Naive B cell (primary cell): ENCODE data around the gene ATAT1. TPM values are rescaled to one million over a fixed set of nuclear protein-coding genes. Genes with fewer than 3 reads are reported as not detected.

Source experiments
- ATAC-seq, 2 donors: fragments of 150-1000 bp; cut with Tn5 transposase; 2 replicates each; pipeline ENCODE4 v1.10.0; 2021; ENCODE audit warnings: low read depth in 2 of 2, mild to moderate bottlenecking in 2 of 2, moderate library complexity in 2 of 2
- DNase-seq: peaks from one replicate; pipeline ENCODE4 v3.0.0; 2022
- H3K27ac Mint-ChIP-seq, 6 donors: one replicate each; pipeline ENCODE4 v1.8.0; 2020 to 2022; ENCODE audit warnings: mild to moderate bottlenecking in 6 of 6, mixed read lengths in 6 of 6, moderate library complexity in 5 of 6, inconsistent platforms in 2 of 6
- H3K27me3 Mint-ChIP-seq, 3 donors: one replicate each; pipeline ENCODE4 v1.8.0; 2021 to 2022; ENCODE audit warnings: mixed read lengths in 3 of 3, mild to moderate bottlenecking in 1 of 3
- H3K36me3 Mint-ChIP-seq, 2 donors: one replicate each; pipeline ENCODE4 v1.8.0; 2020 to 2022; ENCODE audit warnings: mixed read lengths in 2 of 2, inconsistent platforms in 1 of 2, mild to moderate bottlenecking in 1 of 2
- H3K4me1 Mint-ChIP-seq, 3 donors: one replicate each; pipeline ENCODE4 v1.8.0; 2020 to 2022; ENCODE audit warnings: mixed read lengths in 3 of 3, inconsistent platforms in 1 of 3, mild to moderate bottlenecking in 1 of 3, moderate library complexity in 1 of 3
- H3K4me3 Mint-ChIP-seq, 8 donors: one replicate each; pipeline ENCODE4 v1.8.0; 2020 to 2022; ENCODE audit warnings: mild to moderate bottlenecking in 8 of 8, mixed read lengths in 8 of 8, moderate library complexity in 8 of 8, inconsistent platforms in 2 of 8
- H3K9me3 Mint-ChIP-seq, 7 donors: one replicate each; pipeline ENCODE4 v1.8.0; 2020 to 2022; ENCODE audit warnings: mixed read lengths in 7 of 7, mild to moderate bottlenecking in 5 of 7, inconsistent platforms in 2 of 7, moderate library complexity in 1 of 7
- polyA plus RNA-seq, 6 donors: library from polyadenylated mRNA; unstranded; fragments of 300-500 nt; fragmentation: Illumina TruSeq; gene quantifications; one replicate each; pipeline ENCODE4 v1.2.3, GENCODE V29; 2021; ENCODE audit warnings: low read depth in 6 of 6

The ATAT1 gene
- polyA plus RNA-seq, 6 donors from 2014 or later, result 0.79 to 4.1 (median 2.0) TPM

DNA sequence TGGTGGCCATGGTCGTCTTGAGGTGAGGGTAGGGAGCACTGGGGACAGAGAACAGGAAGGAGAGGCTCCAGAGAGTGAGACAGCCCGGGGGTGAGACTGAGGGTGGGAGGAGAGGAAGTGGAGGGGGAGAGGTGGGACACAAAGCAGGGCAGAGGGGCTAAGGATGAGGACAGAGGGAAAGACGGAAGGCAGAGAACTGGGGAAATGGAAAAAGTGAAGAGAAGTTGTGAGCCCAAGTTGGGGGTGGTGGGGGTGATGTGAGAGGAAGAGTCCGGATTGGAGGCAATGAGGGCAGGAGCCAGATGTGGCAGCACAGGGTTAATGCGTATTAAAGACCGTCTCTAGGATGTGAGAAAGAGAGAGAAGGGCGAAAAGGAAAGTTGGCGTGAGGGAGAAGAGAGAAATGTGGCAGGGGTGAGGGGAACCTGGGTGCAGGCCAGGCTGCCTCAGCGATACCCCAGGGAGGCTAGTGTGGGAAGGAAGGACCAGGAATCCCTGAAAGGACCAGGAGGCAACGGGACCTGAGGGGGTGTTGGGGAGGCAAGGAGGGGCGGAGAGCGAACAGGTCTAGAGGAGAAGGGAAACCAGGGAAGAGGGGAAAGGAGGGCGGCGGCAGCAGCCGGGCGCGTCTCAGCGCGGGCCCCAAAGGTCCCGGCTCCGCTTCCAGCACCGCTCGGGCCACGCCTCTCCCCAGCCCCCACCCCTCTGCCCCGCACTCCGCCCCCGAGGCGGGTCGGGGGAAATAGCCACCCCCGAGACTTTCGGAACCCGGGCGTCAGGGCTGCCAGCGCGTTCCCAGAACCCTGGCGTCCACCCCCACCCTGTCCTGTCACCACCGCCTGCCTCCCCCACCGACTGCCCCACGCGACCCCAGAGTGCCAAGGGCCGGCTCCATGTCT, 59.6 kb downstream of the ATAT1 start, which contains the start of gene PPP1R18:
PPP1R18 (minus strand) TSS at position 637 of the 899 bp plus-strand sequence; CDS start at position 10, 627 bp downstream.
- H3K4me1 Mint-ChIP-seq, result peaks cover 55 to 84% (median 68%) of the 10 kb centered on the region in 3 donors
- ATAC-seq, result peak; percentile 43 to 45
- peaks cover 0 to 2% (median 0%) of the 10 kb centered on the region in 7 donors for H3K9me3 Mint-ChIP-seq
- peak; percentile 74 for DNase-seq
- H3K27ac Mint-ChIP-seq, result peak within 1 kb of the TSS; percentile 95 to 99 (median 96)
- H3K4me3 Mint-ChIP-seq, result peak within 1 kb of the TSS; percentile 93 to 100 (median 98)
- peaks cover 0 to 42% of the 10 kb centered on the region in 2 donors for H3K36me3 Mint-ChIP-seq
- H3K27me3 Mint-ChIP-seq, result no peaks in the 10 kb centered on the region

- Mint-ChIP-seq H3K4me3 (peak overlapping the region; percentile 93 to 100 (median 98)), H3K36me3 (peaks cover 0 to 39% of the 10 kb centered on the region in 2 donors), H3K27ac (peak overlapping the region; percentile 92 to 98 (median 95)), H3K4me1 (peaks cover 54 to 82% (median 67%) of the 10 kb centered on the region in 3 donors), H3K9me3 (peaks cover 0 to 2% (median 0%) of the 10 kb centered on the region in 7 donors), H3K27me3 (no peaks in the 10 kb centered on the region)
- ATAC-seq (peak; percentile 27), DNase-seq (peak; percentile 82)
Observed at GRCh38 chr6:30686908-30687658, 60.4 kb downstream of the ATAT1 start.

DNA sequence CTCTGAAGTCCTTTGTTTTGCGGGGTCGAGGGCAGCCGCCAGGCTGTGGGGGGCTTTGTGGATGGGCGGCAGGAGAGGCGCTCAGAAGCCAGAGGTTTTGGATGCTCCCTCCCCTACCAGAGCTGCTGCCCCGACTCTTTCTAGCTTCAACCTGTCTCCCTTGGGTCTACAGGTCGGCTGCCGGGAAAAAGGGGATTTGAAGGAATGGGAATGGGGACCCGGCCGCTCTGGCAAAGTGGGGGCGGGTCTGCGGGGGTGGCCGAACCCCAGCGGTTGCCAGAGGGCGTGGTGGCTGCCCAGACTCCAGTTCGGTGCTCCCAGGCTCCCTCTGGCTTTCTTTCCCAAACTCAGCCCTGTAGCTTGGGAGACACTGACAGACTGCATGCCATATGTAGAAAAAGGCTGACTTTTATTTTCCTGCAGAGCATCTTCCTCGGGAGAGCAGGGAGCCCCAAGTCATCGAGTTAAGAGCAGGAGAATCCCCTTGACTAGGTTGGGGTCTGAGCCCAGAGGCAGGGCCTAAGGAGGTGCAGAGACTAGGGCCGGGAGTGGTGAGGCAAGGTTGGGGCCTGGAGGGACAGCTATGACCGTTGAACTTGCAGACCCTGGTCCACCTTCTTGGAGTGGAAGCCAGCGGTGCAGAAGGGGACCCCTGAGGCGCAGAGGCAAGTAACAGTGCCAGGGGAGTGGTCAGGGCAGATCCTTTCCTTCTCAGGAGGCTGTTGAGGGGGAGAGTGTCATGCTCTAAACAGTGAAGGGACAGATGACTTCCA, 61.2 kb downstream of the ATAT1 start:
- Mint-ChIP-seq H3K27ac (peak overlapping the region; percentile 91 to 98 (median 95)), H3K36me3 (peaks cover 0 to 37% of the 10 kb centered on the region in 2 donors), H3K4me1 (peaks cover 52 to 79% (median 59%) of the 10 kb centered on the region in 3 donors), H3K27me3 (no peaks in the 10 kb centered on the region), H3K4me3 (peak overlapping the region; percentile 93 to 100 (median 98)), H3K9me3 (peaks cover 0 to 2% (median 0%) of the 10 kb centered on the region in 7 donors)
- ATAC-seq, result no peak
- no peak for DNase-seq

- Mint-ChIP-seq H3K27me3 (no peaks in the 10 kb centered on the region), H3K27ac (peak overlapping the region; percentile 73 to 98 (median 95)), H3K36me3 (peaks cover 0 to 30% of the 10 kb centered on the region in 2 donors), H3K4me1 (peaks cover 49 to 72% (median 56%) of the 10 kb centered on the region in 3 donors), H3K4me3 (peak overlapping the region; percentile 93 to 100 (median 98)), H3K9me3 (peaks cover 0 to 2% (median 0%) of the 10 kb centered on the region in 7 donors)
- peak; percentile 44 to 45 for ATAC-seq
- peak; percentile 57 for DNase-seq
Observed at GRCh38 chr6:30688569-30688968, 61.9 kb downstream of the ATAT1 start.

- peaks cover 0 to 2% (median 0%) of the 10 kb centered on the region in 7 donors for H3K9me3 Mint-ChIP-seq
- H3K27me3 Mint-ChIP-seq, result no peaks in the 10 kb centered on the region
- no peak for DNase-seq
- peak overlapping the region; percentile 93 to 100 (median 98) for H3K4me3 Mint-ChIP-seq
- H3K27ac Mint-ChIP-seq, result peak overlapping the region; percentile 32 to 98 (median 95)
- peaks cover 49 to 65% (median 56%) of the 10 kb centered on the region in 3 donors for H3K4me1 Mint-ChIP-seq
- peaks cover 0 to 23% of the 10 kb centered on the region in 2 donors for H3K36me3 Mint-ChIP-seq
- ATAC-seq, result no peak
Observed at GRCh38 chr6:30689022-30689865, 62.6 kb downstream of the ATAT1 start.

GRCh38 chr6:30689985-30690384, 63.3 kb downstream of the ATAT1 start:
- H3K27me3 Mint-ChIP-seq, result no peaks in the 10 kb centered on the region
- DNase-seq, result no peak
- H3K27ac Mint-ChIP-seq, result peak overlapping the region; percentile 32 to 98 (median 90)
- H3K36me3 Mint-ChIP-seq, result peaks cover 0 to 16% of the 10 kb centered on the region in 2 donors
- ATAC-seq, result no peak
- peak overlapping the region; percentile 93 to 100 (median 98) for H3K4me3 Mint-ChIP-seq
- peaks cover 49 to 60% (median 53%) of the 10 kb centered on the region in 3 donors for H3K4me1 Mint-ChIP-seq
- peaks cover 0 to 2% (median 0%) of the 10 kb centered on the region in 7 donors for H3K9me3 Mint-ChIP-seq

GRCh38 chr6:30690403-30691207, 63.9 kb downstream of the ATAT1 start, which contains the start of gene NRM:
Gene NRM (minus strand): TSS chr6:30690984. CDS start chr6:30690974, 10 bp downstream.
- Mint-ChIP-seq H3K27ac (peak within 1 kb of the TSS; percentile 87 to 98 (median 90)), H3K27me3 (no peaks in the 10 kb centered on the region), H3K9me3 (no peaks in the 10 kb centered on the region), H3K4me1 (peaks cover 46 to 54% (median 49%) of the 10 kb centered on the region in 3 donors), H3K4me3 (peak within 1 kb of the TSS; percentile 93 to 100 (median 98)), H3K36me3 (peaks cover 0 to 10% of the 10 kb centered on the region in 2 donors)
- peak; percentile 53 for DNase-seq
- peak in 1 of 2 donors; percentile 6 for ATAC-seq

- Mint-ChIP-seq H3K36me3 (peaks cover 0 to 3% of the 10 kb centered on the region in 2 donors), H3K27ac (peak overlapping the region in 5 of 6 donors; percentile 29 to 95 (median 72)), H3K9me3 (no peaks in the 10 kb centered on the region), H3K4me3 (peak overlapping the region; percentile 90 to 100 (median 96)), H3K4me1 (peaks cover 45 to 49% (median 46%) of the 10 kb centered on the region in 3 donors), H3K27me3 (no peaks in the 10 kb centered on the region)
- DNase-seq (no peak), ATAC-seq (no peak)
Observed at GRCh38 chr6:30691208-30691847, 64.7 kb downstream of the ATAT1 start.
